ENCODE measurements around the gene PAPLN.

PAPLN gene

GRCh38 chr14:73262427-73263183 lies 25.3 kb downstream of the PAPLN start:
- no peak for DNase-seq

DNA sequence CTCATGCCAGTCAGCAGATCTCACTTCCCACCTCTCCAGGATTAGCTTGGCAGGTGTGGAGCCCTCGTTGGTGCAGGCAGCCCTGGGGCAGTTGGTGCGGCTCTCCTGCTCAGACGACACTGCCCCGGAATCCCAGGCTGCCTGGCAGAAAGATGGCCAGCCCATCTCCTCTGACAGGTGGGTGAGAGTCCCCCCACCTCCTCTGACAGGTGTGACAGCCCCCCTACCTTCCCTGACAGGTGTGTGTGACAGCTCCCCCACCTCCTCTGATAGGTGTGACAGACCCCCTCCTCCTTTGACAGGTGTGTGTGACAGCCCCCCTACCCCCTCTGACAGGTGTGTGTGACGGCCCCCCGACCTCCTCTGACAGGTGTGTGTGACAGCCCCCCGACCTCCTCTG lies 26.3 kb downstream of the PAPLN start:
- no peak for DNase-seq

GRCh38 chr14:73264080-73264884 lies 27.0 kb downstream of the PAPLN start:
- no peak for DNase-seq

DNA sequence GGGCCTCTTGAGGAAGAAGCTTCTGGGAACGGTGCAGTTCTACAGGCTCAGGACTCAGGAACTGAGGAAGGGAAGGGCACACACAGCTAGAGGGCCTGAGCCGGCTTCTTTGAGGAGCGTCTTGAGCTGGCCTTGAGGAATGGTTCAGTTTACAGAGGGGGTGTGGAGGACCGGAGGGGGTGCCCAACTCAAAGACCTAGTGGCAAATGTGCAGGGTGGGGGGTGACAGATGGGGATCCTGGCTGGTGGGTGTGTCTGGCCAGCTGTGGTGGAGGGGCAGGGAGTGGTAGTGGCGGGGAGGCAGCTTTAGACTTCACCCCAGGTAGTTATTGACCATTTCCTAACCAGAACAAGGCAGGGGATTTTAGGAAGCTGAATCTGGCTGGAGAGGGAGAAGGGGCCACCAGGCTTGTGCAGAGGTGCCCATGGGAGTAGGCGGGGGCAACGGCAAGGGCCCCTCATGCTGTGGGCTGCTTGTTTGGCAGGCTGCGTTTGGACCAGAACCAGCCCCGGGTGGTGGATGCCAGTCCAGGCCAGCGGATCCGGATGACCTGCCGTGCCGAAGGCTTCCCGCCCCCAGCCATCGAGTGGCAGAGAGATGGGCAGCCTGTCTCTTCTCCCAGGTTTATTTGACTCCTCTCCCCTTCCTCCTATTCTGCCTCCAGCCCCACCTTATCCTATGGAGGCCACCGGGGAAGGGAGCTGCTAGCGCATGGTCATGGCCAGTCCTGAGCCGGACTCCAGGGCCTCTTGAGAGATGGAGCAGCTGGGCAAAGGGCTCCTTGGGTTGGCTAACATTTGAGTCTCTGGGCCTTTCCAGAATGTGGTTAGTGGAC lies 27.8 kb downstream of the PAPLN start:
- DNase-seq, result no peak

DNA sequence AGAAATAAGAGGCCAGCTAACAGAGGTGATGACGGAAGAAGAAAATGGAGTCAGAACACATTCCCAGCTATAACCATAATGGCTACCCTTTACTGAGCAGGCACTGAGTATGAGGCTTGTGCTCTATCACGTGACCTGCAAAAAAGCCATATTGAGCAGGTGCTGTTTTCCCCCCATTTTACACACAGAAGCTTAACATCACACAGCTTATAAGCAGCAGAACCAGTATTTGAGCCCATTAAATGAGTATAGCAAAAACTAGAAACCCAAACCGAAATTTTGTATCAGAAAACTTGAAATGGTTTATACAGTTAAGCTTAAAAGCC lies 28.4 kb downstream of the PAPLN start:
- DNase-seq, result no peak

DNA sequence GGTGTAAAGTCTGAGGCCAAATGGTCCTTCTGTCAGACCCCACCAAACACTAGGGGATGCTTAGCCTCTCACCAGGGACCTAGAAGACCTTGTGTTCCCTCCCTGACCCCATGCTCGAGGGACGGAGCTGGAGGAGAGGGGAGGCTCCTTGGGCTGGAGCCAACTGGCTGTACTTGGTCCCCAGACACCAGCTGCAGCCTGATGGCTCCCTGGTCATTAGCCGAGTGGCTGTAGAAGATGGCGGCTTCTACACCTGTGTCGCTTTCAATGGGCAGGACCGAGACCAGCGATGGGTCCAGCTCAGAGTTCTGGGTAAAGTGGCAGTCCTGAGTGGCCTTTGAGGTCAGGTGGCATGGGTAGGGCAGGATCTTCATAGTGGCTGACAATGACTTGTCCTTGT lies 29.0 kb downstream of the PAPLN start:
- DNase-seq, result no peak

GRCh38 chr14:73267474-73267873 lies 30.2 kb downstream of the PAPLN start:
- no peak for DNase-seq

DNA sequence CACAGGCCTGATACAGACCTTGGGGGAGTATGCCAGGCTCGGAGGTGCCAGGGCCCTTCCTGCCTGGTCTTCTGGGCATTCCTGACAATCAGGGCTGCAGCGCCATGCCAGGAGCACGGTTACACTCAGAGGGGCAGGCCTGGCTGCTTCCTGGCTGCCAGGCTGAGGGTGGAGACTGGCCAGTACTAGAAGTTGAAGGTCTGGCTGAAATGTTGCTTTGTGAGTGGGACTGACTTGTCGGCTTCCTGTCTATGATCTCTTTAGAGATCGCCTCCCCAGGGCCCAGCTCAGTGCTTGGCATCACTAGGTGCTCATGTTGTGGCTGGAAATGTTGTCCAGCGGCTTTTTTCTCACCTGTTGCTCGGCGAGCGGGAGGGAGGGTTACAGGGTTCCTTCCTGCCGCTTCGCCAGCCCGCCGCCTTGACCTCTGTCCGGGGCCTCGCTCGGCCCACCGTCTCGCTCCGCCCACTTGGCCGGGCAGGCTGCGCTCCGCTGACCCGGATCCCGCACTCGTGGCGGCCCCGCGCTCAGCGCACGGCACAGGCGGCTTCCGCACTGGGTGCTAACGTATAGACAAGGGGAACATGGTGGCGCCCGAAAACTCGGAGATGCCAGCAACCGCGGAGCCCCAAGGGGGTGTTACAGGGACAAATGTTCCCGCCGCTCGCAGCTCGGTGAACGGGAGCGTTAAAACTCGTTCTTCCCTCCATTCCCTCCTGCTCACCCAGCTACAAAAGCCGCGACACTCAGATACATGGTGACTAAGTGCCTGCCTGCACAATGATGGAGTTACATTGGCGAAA lies 32.6 kb downstream of the PAPLN start:
- DNase-seq, result no peak

GRCh38 chr14:73272393-73272792 lies 35.1 kb downstream of the PAPLN start:
- DNase-seq, result no peak

DNA sequence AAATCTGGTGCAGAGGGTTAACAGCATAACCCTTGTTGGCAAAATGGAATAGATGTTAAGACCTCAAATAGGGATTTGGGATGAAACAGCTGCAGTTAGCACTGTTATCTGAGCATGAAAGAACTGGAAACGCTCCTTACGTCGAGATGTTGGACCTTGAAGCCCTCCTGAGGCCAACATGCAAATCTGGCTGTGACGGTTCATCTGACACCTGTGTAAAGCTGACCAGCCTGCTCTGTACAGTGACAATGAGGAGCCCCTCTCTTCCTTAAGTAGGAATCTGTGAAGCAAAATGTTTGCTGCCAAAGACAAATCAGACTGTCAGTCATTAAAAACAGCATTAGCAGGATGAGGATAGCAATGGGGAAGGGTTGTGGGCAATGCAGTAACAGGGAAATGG lies 36.5 kb downstream of the PAPLN start:
- DNase-seq, result no peak

DNA sequence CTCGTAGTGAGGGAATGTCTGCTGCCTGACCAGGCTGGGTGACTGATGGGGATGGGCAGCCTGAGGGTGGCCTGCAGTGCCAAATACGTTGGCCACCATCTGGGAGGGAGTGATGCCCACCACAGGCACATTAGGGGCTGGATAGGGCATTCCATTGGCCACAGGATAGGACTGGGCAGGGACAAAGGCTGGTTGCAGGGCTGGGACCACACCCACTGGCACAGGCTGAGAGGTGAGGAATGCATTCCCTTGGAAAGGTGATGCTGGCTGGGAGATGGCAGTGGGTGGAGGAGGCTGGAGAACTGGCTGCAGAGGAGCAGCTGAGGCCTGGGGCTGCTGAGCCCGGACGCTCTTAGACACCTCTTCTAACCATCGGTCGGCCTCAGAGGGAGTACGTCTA lies 39.5 kb downstream of the PAPLN start:
- DNase-seq, result no peak

- DNase-seq, result no peak
Observed at GRCh38 chr14:73277376-73277775, 40.1 kb downstream of the PAPLN start.

GRCh38 chr14:73280903-73281302 lies 43.6 kb downstream of the PAPLN start:
- no peak for DNase-seq

DNA sequence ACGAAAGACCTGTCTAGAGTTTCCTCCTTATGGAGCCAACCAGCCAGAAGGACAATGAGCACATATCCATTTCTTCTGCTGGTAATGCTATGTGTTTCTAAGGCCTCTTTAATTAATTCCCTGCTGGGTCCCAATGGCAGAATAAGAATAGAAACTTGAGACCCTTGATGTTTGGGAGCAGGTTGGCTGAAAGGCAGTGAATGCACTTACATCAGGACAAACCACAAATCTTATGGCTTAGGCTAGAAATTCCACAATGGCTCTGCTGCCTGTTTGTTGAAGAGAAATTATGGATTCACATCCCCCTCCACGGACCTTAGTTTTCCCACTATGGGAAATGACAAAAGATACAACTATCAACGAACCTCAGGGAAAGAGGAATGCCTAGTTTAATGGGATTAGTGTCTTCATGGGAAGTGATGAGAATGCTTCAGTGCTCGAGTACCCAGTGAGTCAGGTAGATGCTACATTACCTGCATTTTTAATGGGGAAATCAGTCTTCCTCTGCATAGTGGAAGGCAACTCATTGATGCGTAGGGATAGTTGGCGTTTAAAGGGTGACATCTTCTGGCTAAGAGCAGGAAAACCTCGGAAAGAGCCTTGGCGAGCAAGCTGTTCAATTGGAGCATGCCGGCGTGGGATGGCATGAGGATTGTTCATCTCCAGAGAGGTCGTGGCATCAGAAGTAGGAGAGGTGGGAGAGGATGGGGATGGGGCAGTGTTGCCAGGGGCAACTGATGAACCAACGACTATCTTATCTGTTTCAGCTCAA lies 46.5 kb downstream of the PAPLN start:
- peak; percentile 79 for DNase-seq

DNA sequence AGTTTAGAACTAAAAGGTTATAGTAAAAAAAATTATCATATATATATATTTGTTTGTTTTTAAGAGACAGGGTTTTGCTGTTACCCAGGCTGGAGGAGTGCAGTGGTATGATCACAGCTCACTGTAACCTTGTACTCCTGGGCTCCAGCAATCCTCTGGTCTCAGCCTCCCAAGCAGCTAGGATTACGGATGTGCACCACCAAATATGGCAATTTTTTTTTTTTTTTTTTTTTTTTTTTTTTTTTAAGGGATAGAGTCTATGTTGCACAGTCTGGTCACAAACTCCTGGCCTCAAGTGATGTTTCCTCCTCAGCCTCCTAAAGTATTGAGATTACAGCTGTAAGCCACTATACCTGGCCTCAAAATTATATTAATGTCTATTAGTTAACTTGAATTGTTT lies 48.7 kb downstream of the PAPLN start:
- no peak for DNase-seq

DNA sequence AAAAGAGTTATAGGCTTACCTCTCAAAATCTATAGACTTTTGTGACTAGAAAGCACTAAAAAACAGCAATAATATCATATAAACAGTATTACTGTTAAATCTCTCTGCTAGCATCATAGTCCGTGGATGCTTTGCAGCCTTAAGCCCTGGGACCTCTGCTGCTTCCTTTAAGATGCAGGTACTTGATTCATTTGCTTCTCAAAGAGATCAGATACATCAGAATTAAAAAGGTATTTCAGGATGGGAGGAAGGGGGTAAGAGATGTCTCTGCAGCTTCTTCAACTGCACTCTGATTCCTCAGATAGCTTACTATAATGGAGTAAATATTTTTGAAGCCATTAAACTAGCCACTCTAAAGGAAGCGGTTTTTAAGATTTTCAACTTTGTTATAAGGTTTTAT lies 49.3 kb downstream of the PAPLN start:
- DNase-seq, result no peak

DNA sequence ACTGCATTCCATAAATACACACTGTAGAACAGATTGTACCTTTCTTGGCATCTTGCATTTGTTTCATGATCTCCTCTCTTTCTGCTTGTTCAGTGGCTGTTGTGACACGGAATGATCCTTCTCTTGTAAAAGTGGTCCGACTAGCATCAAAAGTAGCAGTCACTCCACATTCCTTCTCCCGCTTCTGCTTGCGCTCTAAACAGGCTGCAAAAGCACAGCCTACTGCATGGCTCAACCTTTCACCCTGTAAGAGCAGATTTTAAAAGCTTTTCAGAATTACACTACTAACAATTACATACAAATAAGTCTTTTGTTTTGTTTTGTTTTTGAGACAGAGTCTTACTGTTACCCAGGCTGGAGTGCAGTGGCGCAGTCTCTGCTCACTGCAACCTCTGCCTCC lies 49.8 kb downstream of the PAPLN start:
- no peak for DNase-seq

DNA sequence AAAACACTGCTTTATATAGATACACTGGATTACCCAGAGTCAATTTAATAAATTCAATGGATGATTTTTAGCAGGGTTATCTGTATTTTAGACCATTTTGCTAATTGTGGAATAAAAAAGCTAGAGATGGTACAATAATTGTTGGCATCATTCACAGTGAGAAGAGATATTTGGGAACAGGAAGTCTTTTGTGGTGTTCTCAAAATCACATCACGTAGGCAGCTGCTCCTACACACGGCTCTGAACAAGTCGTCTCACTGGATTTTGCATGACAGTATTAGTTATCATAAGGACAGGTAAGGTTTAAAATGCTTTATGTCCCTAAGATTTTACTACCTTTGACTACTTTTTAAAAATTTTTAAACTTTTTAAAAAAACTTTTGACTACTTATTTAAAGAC lies 52.0 kb downstream of the PAPLN start:
- no peak for DNase-seq

GRCh38 chr14:73289729-73290128 lies 52.4 kb downstream of the PAPLN start:
- no peak for DNase-seq

DNA sequence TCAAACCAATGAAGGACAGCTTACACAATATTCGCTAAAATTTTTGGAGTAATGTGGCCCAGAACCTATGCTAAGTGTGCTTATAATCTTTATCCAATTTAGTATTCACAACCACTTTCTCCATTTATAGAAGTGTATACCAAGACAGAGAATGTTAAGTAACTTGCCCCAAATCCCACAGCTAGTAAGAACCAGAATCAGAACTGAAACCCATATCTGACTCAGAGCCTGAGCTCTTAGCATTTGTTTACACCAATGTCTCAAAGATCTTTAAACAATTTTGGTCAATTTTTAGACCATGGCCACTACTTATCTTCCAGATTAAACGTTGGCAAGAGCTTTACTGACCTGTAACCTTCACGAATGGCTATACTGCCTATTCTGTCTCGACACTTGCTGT lies 53.0 kb downstream of the PAPLN start:
- DNase-seq, result no peak

- DNase-seq, result no peak
Observed at GRCh38 chr14:73293782-73294781, 56.8 kb downstream of the PAPLN start.

All from kidney glomerular epithelial cell (primary cell).